H9 (cell line): ENCODE measurements around the gene PPP1R12A. TPM values are rescaled to one million over a fixed set of nuclear protein-coding genes. Genes with fewer than 3 reads are reported as not detected.

Experiments
- DNase-seq: peaks from one replicate; pipeline ENCODE4 v3.0.0-alpha.2; 2017
- H2AFZ ChIP-seq: one replicate; pipeline ENCODE4 v1.6.1; 2013; ENCODE audit warnings: mild to moderate bottlenecking, low read length, control low read depth, moderate library complexity
- H2AK5ac ChIP-seq: 2 replicates; pipeline ENCODE4 v1.6.1; 2013; ENCODE audit warnings: low read length, control low read depth, mixed read lengths; ENCODE audit not compliant: insufficient read length
- H2BK120ac ChIP-seq: one replicate; pipeline ENCODE4 v1.6.1; 2013; ENCODE audit warnings: low read depth, mild to moderate bottlenecking, low read length, control low read depth, inconsistent platforms; ENCODE audit not compliant: poor library complexity, severe bottlenecking
- H2BK12ac ChIP-seq: 2 replicates; pipeline ENCODE4 v1.6.1; 2013; ENCODE audit warnings: low read length, control low read depth, mixed read lengths, low read depth; ENCODE audit not compliant: insufficient read length
- H2BK15ac ChIP-seq: 2 replicates; pipeline ENCODE4 v1.6.1; 2013; ENCODE audit warnings: low read depth, low read length, control low read depth
- H2BK20ac ChIP-seq: one replicate; pipeline ENCODE4 v1.6.1; 2013; ENCODE audit warnings: low read depth, mild to moderate bottlenecking, low read length, control low read depth, inconsistent platforms; ENCODE audit not compliant: poor library complexity, severe bottlenecking
- H2BK5ac ChIP-seq: 2 replicates; pipeline ENCODE4 v1.6.1; 2013; ENCODE audit warnings: low read length, control low read depth, mixed read lengths; ENCODE audit not compliant: insufficient read length
- H3K14ac ChIP-seq: 2 replicates; pipeline ENCODE4 v1.6.1; 2013; ENCODE audit warnings: low read length, control low read depth; ENCODE audit not compliant: insufficient read depth
- H3K18ac ChIP-seq: 2 replicates; pipeline ENCODE4 v1.6.1; 2013; ENCODE audit warnings: low read depth, mild to moderate bottlenecking, mixed read lengths, low read length, control low read depth; ENCODE audit not compliant: insufficient read length
- H3K23ac ChIP-seq: 2 replicates; pipeline ENCODE4 v1.6.1; 2013; ENCODE audit warnings: low read length, control low read depth, mixed read lengths, low read depth; ENCODE audit not compliant: insufficient read length
- H3K23me2 ChIP-seq: 2 replicates; pipeline ENCODE4 v1.6.1; 2013; ENCODE audit warnings: low read depth, mild to moderate bottlenecking, mixed read lengths, low read length, control low read depth; ENCODE audit not compliant: insufficient read length, poor library complexity, severe bottlenecking
- H3K27ac ChIP-seq: 2 replicates; pipeline ENCODE4 v1.5.1; 2013; ENCODE audit warnings: low read length, control low read depth, mixed read lengths, low read depth; ENCODE audit not compliant: insufficient read length
- H3K27me3 ChIP-seq: 2 replicates; pipeline ENCODE4 v1.6.1; 2013; ENCODE audit warnings: low read length, control low read depth, inconsistent platforms; ENCODE audit not compliant: insufficient read depth
- H3K4ac ChIP-seq: 2 replicates; pipeline ENCODE4 v1.6.1; 2013; ENCODE audit warnings: low read depth, mild to moderate bottlenecking, control low read depth, inconsistent platforms, low read length, moderate library complexity
- H3K4me1 ChIP-seq: 2 replicates; pipeline ENCODE4 v1.6.1; 2013; ENCODE audit warnings: low read length, control low read depth, inconsistent platforms; ENCODE audit not compliant: insufficient read depth
- H3K4me2 ChIP-seq: 2 replicates; pipeline ENCODE4 v1.6.1; 2013; ENCODE audit warnings: low read length, control low read depth, mixed read lengths; ENCODE audit not compliant: insufficient read length, insufficient read depth
- H3K56ac ChIP-seq: 2 replicates; pipeline ENCODE4 v1.6.1; 2013; ENCODE audit warnings: low read depth, mild to moderate bottlenecking, mixed read lengths, low read length, control low read depth; ENCODE audit not compliant: insufficient read length
- H3K79me1 ChIP-seq: 2 replicates; pipeline ENCODE4 v1.6.1; 2013; ENCODE audit warnings: low read depth, mild to moderate bottlenecking, moderate library complexity, low read length, control low read depth, inconsistent platforms; ENCODE audit not compliant: insufficient read depth, poor library complexity, severe bottlenecking
- H3K79me2 ChIP-seq: 2 replicates; pipeline ENCODE4 v1.6.1; 2013; ENCODE audit warnings: low read length, control low read depth, inconsistent platforms; ENCODE audit not compliant: insufficient read depth
- H3K9ac ChIP-seq: 2 replicates; pipeline ENCODE4 v1.6.1; 2013; ENCODE audit warnings: low read length, control low read depth, mixed read lengths; ENCODE audit not compliant: insufficient read length; ENCODE audit errors: extremely low read depth
- H3K9me3 ChIP-seq: one replicate; pipeline ENCODE4 v1.6.1; 2013; ENCODE audit warnings: low read depth, low read length, inconsistent platforms; ENCODE audit not compliant: control insufficient read depth
- H3T11ph ChIP-seq: one replicate; pipeline ENCODE4 v1.6.1; 2013; ENCODE audit warnings: mild to moderate bottlenecking, low read length, control low read depth, inconsistent platforms
- H4K20me1 ChIP-seq: one replicate; pipeline ENCODE4 v1.6.1; 2013; ENCODE audit not compliant: control insufficient read depth, insufficient read length, insufficient read depth
- H4K5ac ChIP-seq: 2 replicates; pipeline ENCODE4 v1.6.1; 2013; ENCODE audit warnings: low read depth, mild to moderate bottlenecking, mixed read lengths, low read length, control low read depth; ENCODE audit not compliant: insufficient read length
- H4K8ac ChIP-seq: replicated peaks from 2 replicates; pipeline ENCODE4 v1.6.1; 2013; ENCODE audit warnings: low read length, control low read depth, mixed read lengths, low read depth; ENCODE audit not compliant: insufficient read length
- H4K91ac ChIP-seq: 2 replicates; pipeline ENCODE4 v1.6.1; 2013; ENCODE audit warnings: low read depth, mild to moderate bottlenecking, moderate library complexity, mixed read lengths, low read length, control low read depth; ENCODE audit not compliant: insufficient read length
- H3K27ac Mint-ChIP-seq, 3 experiments: 2 replicates in 2 of 3; 3 replicates in 1 of 3; pipeline ENCODE4 v1.8.0; 2020 to 2021; ENCODE audit warnings: mixed read lengths in 3 of 3, mild to moderate bottlenecking in 1 of 3, moderate library complexity in 1 of 3
- H3K27me3 Mint-ChIP-seq: 2 replicates; pipeline ENCODE4 v1.8.0; 2021; ENCODE audit warnings: low read depth, mild to moderate bottlenecking, moderate library complexity, mixed read lengths
- H3K36me3 Mint-ChIP-seq, 3 experiments: 2 replicates in 2 of 3; 3 replicates in 1 of 3; pipeline ENCODE4 v1.8.0; 2020 to 2021; ENCODE audit warnings: low read depth in 3 of 3, mixed read lengths in 3 of 3; ENCODE audit not compliant: insufficient read depth in 1 of 3
- H3K4me1 Mint-ChIP-seq, 2 experiments: 2 replicates each; pipeline ENCODE4 v1.8.0; 2020; ENCODE audit warnings: mixed read lengths in 2 of 2
- H3K4me3 Mint-ChIP-seq, 2 experiments: 2 replicates in 1 of 2; 3 replicates in 1 of 2; pipeline ENCODE4 v1.8.0; 2020 to 2021; ENCODE audit warnings: mild to moderate bottlenecking in 2 of 2, mixed read lengths in 2 of 2, moderate library complexity in 1 of 2
- H3K9me3 Mint-ChIP-seq, 2 experiments: 2 replicates in 1 of 2; 3 replicates in 1 of 2; pipeline ENCODE4 v1.8.0; 2020; ENCODE audit warnings: mild to moderate bottlenecking in 2 of 2, mixed read lengths in 2 of 2, moderate library complexity in 1 of 2
- CTCF ChIP-seq: fragments of 200-600 bp; sonication (generic); conservative IDR thresholded peaks from 3 replicates; pipeline ENCODE4 v1.8.0; 2021; ENCODE audit warnings: antibody characterized with exemption, mild to moderate bottlenecking
- WGBS: extraction: QIAGEN DNeasy Blood & Tissue Kit; methylation state at CpG from one replicate; pipeline ENCODE4 v1.1.7; 2013; ENCODE audit warnings: missing lambda C conversion rate, low lambda C conversion rate, mixed read lengths; ENCODE audit not compliant: insufficient read length; ENCODE audit errors: extremely low coverage; 5-methylcytosine and 5-hydroxymethylcytosine counted together
- total RNA-seq: library from RNA; stranded (reverse); gene quantifications from 2 replicates; pipeline ENCODE4 v1.2.1, GENCODE V29; 2021

PPP1R12A gene
- total RNA-seq, 1 experiment from 2014 or later: 93.5 TPM

GRCh38 chr12:79933043-79933442 lies 1.9 kb downstream of the PPP1R12A start:
- Histone ChIP-seq H3K4me1 (no peaks in the 10 kb centered on the region; the same call in 1 of the 2 replicates), H3K9ac (peak overlapping the region; percentile 79), H4K5ac (no peak overlapping the region), H3K23ac (no peak overlapping the region), H3K27ac (no peak overlapping the region), H3K27me3 (no peaks in the 10 kb centered on the region), H3K4me2 (peak overlapping the region; percentile 98), H2BK15ac (no peak overlapping the region), H2AK5ac (no peak overlapping the region), H3K79me2 (peaks cover 33% of the 10 kb centered on the region; the same call in 1 of the 2 replicates), H4K20me1 (no peaks in the 10 kb centered on the region), H3K9me3 (no peaks in the 10 kb centered on the region), H3K18ac (no peak overlapping the region), H3K23me2 (peaks cover 5% of the 10 kb centered on the region), H3T11ph (no peak overlapping the region), H2BK12ac (no peak overlapping the region), H2AFZ (no peak overlapping the region), H3K4ac (no peak overlapping the region), H2BK5ac (no peak overlapping the region), H3K79me1 (no peaks in the 10 kb centered on the region), H3K56ac (no peak overlapping the region), H4K91ac (no peak overlapping the region), H4K8ac (no peak overlapping the region), H2BK120ac (no peak overlapping the region), H2BK20ac (no peak overlapping the region), H3K14ac (no peak overlapping the region)
- H3K4me1 Mint-ChIP-seq: peaks cover 39 to 41% of the 10 kb centered on the region in 2 experiments
- H3K36me3 Mint-ChIP-seq: peaks cover 0 to 10% (median 3%) of the 10 kb centered on the region in 3 experiments; a peak in 1 of 7 replicates
- H3K27ac Mint-ChIP-seq: 0 out of 7 replicates have a peak overlapping the region, but pooled peaks of 1 of the 3 experiments have one; percentile 100
- no CpG with 5 or more reads among the region's 2 CpGs for WGBS
- H3K27me3 Mint-ChIP-seq: no peaks in the 10 kb centered on the region
- peak overlapping the region; percentile 100 for H3K4me3 Mint-ChIP-seq
- no peaks in the 10 kb centered on the region; a peak in 2 of 5 replicates for H3K9me3 Mint-ChIP-seq
- no peak for TF ChIP-seq CTCF
- DNase-seq: no peak
